Left lung (tissue), 10 donors: ENCODE measurements around the gene APEX1. TPM values are rescaled to one million over a fixed set of nuclear protein-coding genes. Genes with fewer than 3 reads are reported as not detected.
A peak's percentile ranks its signal among the peaks of the same experiment; 100 is the strongest.

Source experiments
- ATAC-seq: fragments of 200-7000 bp; cut with Tn5 transposase; one replicate; pipeline ENCODE4 v1.9.1; 2020; ENCODE audit warnings: moderate library complexity
- DNase-seq, 4 donors: peaks; one replicate each; pipeline ENCODE4 v3.0.0-alpha.2; 2013 to 2020
- H3K27ac ChIP-seq, 2 donors: fragments of 200-600 bp; sonication (generic) in 1 of 2; one replicate each; pipeline versions ENCODE4 v1.5.0 to v1.8.0; 2020 to 2021
- H3K27me3 ChIP-seq, 2 donors: fragments of 200-600 bp; sonication (generic) in 1 of 2; one replicate each; pipeline versions ENCODE4 v1.5.0 to v1.8.0; 2020 to 2021
- H3K36me3 ChIP-seq, 2 donors: fragments of 200-600 bp; sonication (generic) in 1 of 2; one replicate each; pipeline versions ENCODE4 v1.5.0 to v1.8.0; 2020 to 2021
- H3K4me1 ChIP-seq, 2 donors: fragments of 200-600 bp; one replicate each; pipeline ENCODE4 v1.8.0; 2021
- H3K4me3 ChIP-seq, 2 donors: fragments of 200-600 bp; sonication (generic) in 1 of 2; one replicate each; pipeline versions ENCODE4 v1.5.0 to v1.8.0; 2020 to 2021; ENCODE audit warnings: mild to moderate bottlenecking in 1 of 2
- H3K9me3 ChIP-seq, 2 donors: fragments of 200-600 bp; sonication (generic) in 1 of 2; one replicate each; pipeline versions ENCODE4 v1.5.0 to v1.8.0; 2020 to 2021
- intact Hi-C, 2 donors: fragments of 100-400 bp; cut with DNase I; formaldehyde crosslinking; loops; one replicate each; pipeline versions ENCODE4 v1.11.2 to v1.14.2; 2022
- polyA plus RNA-seq, 6 donors: library from polyadenylated mRNA; unstranded; fragments of 120-200 nt; gene quantifications; one replicate each; pipeline ENCODE4 v1.2.1, GENCODE V29; 2013; ENCODE audit not compliant: insufficient read length in 6 of 6
- total RNA-seq, 2 donors: library from RNA; stranded (reverse); fragmentation: NEBNext Ultra II Directional; extraction: Animal tissue kit (Norgen Biotek cat#: 25700); gene quantifications; one replicate each; pipeline ENCODE4 v1.2.1, GENCODE V29; 2021
- TF ChIP-seq, protein P1 (sequence below), 2 donors: fragments of 200-600 bp; sonication (generic) in 1 of 2; IDR thresholded peaks; one replicate each; pipeline versions ENCODE4 v1.5.0 to v1.8.0; 2021; ENCODE audit warnings: antibody characterized with exemption in 2 of 2
- donor health status: DM: no; HTN: yes; CAD: no.
- donor health status: DM: no; HTN: no; CAD: no.

The APEX1 gene
- total and polyA plus RNA-seq, 8 donors: 115 to 342 (median 314) TPM

DNA sequence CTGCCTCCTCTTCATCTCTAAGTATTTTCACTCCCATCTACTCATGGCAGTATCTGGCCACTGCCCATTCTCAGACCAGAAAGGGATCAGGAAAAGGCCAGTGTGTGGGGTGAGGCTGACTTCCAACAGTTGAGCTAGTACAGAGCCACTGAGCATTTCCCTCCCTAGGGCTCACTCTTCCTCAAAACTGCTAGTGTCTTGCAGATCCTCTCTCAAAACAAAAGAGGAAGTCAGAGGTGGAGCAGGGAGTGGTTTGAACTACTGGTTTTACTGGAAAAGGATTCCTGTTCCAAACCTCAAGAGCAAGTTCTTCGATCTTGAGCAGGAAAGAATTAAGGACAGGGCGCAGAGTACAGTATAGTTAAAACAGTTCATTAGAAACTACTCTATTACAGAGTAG, 38.6 kb downstream of the APEX1 start:
- Histone ChIP-seq H3K4me3 (no peak overlapping the region), H3K9me3 (no peaks in the 10 kb centered on the region), H3K36me3 (no peaks in the 10 kb centered on the region), H3K27me3 (no peaks in the 10 kb centered on the region), H3K27ac (peak overlapping the region in 1 of 2 donors; percentile 63), H3K4me1 (peaks cover 0 to 46% of the 10 kb centered on the region in 2 donors)
- no peak for DNase-seq
- TF ChIP-seq, protein P1, sequence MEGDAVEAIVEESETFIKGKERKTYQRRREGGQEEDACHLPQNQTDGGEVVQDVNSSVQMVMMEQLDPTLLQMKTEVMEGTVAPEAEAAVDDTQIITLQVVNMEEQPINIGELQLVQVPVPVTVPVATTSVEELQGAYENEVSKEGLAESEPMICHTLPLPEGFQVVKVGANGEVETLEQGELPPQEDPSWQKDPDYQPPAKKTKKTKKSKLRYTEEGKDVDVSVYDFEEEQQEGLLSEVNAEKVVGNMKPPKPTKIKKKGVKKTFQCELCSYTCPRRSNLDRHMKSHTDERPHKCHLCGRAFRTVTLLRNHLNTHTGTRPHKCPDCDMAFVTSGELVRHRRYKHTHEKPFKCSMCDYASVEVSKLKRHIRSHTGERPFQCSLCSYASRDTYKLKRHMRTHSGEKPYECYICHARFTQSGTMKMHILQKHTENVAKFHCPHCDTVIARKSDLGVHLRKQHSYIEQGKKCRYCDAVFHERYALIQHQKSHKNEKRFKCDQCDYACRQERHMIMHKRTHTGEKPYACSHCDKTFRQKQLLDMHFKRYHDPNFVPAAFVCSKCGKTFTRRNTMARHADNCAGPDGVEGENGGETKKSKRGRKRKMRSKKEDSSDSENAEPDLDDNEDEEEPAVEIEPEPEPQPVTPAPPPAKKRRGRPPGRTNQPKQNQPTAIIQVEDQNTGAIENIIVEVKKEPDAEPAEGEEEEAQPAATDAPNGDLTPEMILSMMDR (IDR thresholded peaks at IDR 0.05): no peak
- intact Hi-C loops: no loop called here
- peak; percentile 69 for ATAC-seq

DNA sequence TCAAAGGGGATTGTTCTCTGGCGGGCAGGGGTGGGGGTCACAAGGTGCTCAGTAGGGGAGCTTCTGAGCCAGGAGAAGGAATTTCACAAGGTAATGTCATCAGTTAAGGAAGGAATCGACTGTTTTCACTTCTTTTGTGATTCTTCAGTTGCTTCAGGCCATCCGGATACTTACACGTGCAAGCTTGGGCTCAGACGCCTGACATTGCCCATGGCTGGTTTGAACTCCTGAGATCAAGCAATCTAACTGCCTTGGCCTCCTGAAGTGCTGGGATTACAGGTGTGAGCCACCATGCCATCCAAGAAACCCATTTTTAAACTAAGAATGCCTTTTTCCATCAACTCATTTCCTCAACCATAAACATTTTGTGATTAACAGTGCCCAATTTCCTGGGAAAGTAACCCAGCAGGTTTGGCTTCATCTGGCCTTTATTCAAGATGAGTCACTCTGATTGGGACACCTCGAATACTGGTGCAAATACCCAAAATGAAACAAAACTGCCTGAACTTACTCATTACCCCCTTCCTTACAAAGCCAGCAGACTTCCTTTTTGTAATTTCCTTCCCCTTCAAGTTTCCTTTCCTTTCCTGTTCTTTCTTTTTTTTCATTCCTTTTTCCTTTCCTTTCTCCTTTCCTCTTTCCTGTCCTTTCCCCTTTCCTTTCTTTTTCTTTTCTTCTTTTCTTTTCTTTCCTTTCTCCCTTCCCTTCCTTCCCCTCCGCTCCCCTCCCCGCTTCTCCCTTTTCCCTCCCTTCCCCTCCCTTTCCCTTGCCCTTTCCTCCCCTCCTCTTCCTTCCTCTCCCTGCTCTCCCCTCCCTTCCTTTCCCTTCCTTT, 40.1 kb downstream of the APEX1 start:
- ATAC-seq (peak; percentile 26), DNase-seq (no peak)
- H3K36me3 ChIP-seq: no peaks in the 10 kb centered on the region
- no peaks in the 10 kb centered on the region for H3K27me3 ChIP-seq
- H3K27ac ChIP-seq: peak overlapping the region in 1 of 2 donors; percentile 63
- no peak overlapping the region for H3K4me3 ChIP-seq
- no peaks in the 10 kb centered on the region for H3K9me3 ChIP-seq
- intact Hi-C loops: no loop called here
- peaks cover 0 to 35% of the 10 kb centered on the region in 2 donors for H3K4me1 ChIP-seq
- TF ChIP-seq, protein P1 (IDR thresholded peaks at IDR 0.05): no peak

DNA sequence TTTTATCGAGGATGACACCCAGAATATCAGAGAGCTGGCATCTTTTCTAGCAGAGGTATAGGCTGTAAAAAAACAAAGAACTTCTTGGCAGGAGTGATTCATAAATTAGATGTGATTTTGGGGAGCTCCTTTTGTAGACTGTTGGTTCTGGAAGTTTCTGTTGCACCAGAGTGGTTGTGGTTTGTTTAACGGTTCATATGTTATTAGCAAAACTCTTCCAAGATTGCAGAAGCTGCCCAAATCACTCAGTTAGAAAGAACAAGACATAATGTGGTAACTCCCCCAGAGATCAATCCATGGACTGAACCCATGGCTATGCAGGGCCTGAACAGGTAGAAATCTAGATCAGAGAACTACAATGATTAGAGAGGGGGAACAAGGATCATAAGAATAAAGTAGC, 43.6 kb downstream of the APEX1 start:
- Histone ChIP-seq H3K27ac (no peak overlapping the region), H3K27me3 (no peaks in the 10 kb centered on the region), H3K36me3 (no peaks in the 10 kb centered on the region), H3K4me1 (peaks cover 0 to 20% of the 10 kb centered on the region in 2 donors), H3K9me3 (no peaks in the 10 kb centered on the region), H3K4me3 (no peak overlapping the region)
- TF ChIP-seq, protein P1 (IDR thresholded peaks at IDR 0.05): no peak
- no peak for ATAC-seq
- DNase-seq: no peak
- intact Hi-C loops: no loop called here

DNA sequence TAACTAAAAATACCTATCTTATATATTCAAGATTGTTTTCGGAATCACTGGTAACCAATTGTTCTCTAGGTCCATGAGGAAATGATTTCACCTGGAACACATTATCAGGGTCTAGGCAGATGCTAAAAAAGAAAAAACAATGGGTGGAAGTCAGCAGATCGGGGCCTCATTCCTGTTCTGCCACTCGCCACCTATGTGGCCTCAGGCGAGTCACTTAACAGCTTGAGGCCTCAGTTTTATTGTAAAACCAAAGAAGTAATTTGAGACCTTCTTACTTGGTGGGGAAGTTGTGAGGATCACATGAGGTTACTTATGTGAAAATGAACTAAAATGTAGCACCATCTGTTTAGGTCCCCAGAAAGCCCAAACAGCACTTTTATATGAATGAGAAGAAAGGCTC, 44.1 kb downstream of the APEX1 start:
- Histone ChIP-seq H3K36me3 (no peaks in the 10 kb centered on the region), H3K27ac (no peak overlapping the region), H3K4me1 (peaks cover 0 to 15% of the 10 kb centered on the region in 2 donors), H3K4me3 (no peak overlapping the region), H3K27me3 (no peaks in the 10 kb centered on the region), H3K9me3 (no peaks in the 10 kb centered on the region)
- TF ChIP-seq, protein P1 (IDR thresholded peaks at IDR 0.05): no peak
- DNase-seq (no peak), ATAC-seq (no peak)
- intact Hi-C loops: no loop called here

DNA sequence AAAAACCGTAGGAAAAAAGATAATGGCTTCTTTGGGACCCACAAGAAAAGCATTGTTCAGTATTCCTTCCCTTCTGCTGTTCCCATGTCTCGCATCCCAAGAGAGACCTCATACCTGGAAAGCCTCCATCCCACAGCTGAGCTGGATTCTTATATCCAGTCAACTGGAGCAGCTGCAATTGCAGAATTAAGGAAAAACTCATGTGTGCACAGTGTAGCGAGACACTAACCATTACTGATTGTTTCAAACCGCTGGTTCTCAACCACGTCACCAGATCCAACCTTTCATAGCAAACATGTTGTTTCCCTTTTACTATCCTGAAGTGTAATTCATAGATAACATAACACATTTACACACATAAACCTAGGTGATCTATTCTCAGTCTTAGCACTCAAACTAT, 44.9 kb downstream of the APEX1 start:
- no peaks in the 10 kb centered on the region for H3K9me3 ChIP-seq
- no peak for ATAC-seq
- no peak overlapping the region for H3K4me3 ChIP-seq
- intact Hi-C loops: no loop called here
- peaks cover 0 to 13% of the 10 kb centered on the region in 2 donors for H3K4me1 ChIP-seq
- H3K27me3 ChIP-seq: no peaks in the 10 kb centered on the region
- TF ChIP-seq, protein P1 (IDR thresholded peaks at IDR 0.05): no peak
- H3K36me3 ChIP-seq: no peaks in the 10 kb centered on the region
- H3K27ac ChIP-seq: no peak overlapping the region
- DNase-seq: no peak
